GM23338 (cell line): ENCODE data around the gene CLEC4G. TPM values are rescaled to one million over a fixed set of nuclear protein-coding genes. Genes with fewer than 3 reads are reported as not detected.

Experiments used
- ATAC-seq: fragments of 200-7000 bp; cut with Tn5 transposase; 3 replicates; pipeline ENCODE4 v1.9.1; 2020
- DNase-seq: peaks from one replicate; pipeline ENCODE4 v3.0.0-alpha.2; 2015; ENCODE audit warnings: low spot score
- H2AFZ ChIP-seq: fragments of 200-600 bp; sonication (generic); 2 replicates; pipeline ENCODE4 v1.8.0; 2016; ENCODE audit warnings: antibody characterized with exemption, mild to moderate bottlenecking, moderate library complexity
- H3F3A ChIP-seq: fragments of 200-600 bp; sonication (generic); replicated peaks from 2 replicates; pipeline ENCODE4 v1.8.0; 2017; ENCODE audit warnings: antibody characterized with exemption, mixed run types, low read depth
- H3K27ac ChIP-seq: fragments of 200-600 bp; sonication (generic); 2 replicates; pipeline ENCODE4 v1.6.1; 2016; ENCODE audit warnings: low read depth
- H3K27me3 ChIP-seq: fragments of 200-600 bp; sonication (generic); 2 replicates; pipeline ENCODE4 v1.8.0; 2016; ENCODE audit warnings: mild to moderate bottlenecking, mixed run types, moderate library complexity; ENCODE audit not compliant: insufficient read depth
- H3K36me3 ChIP-seq: fragments of 200-600 bp; sonication (generic); 2 replicates; pipeline ENCODE4 v1.8.0; 2016; ENCODE audit warnings: mild to moderate bottlenecking; ENCODE audit not compliant: insufficient read depth
- H3K4me1 ChIP-seq: fragments of 200-600 bp; sonication (generic); 2 replicates; pipeline ENCODE4 v1.8.0; 2016; ENCODE audit warnings: mild to moderate bottlenecking, moderate library complexity; ENCODE audit not compliant: insufficient read depth
- H3K4me2 ChIP-seq: fragments of 200-600 bp; sonication (generic); 2 replicates; pipeline ENCODE4 v1.7.1; 2017; ENCODE audit warnings: mixed run types
- H3K4me3 ChIP-seq: fragments of 200-600 bp; sonication (generic); 2 replicates; pipeline ENCODE4 v1.6.1; 2016; ENCODE audit warnings: mixed run types
- H3K79me2 ChIP-seq: fragments of 200-600 bp; sonication (generic); replicated peaks from 2 replicates; pipeline ENCODE4 v1.8.0; 2017; ENCODE audit warnings: mild to moderate bottlenecking; ENCODE audit not compliant: insufficient read depth
- H3K9me2 ChIP-seq: fragments of 200-600 bp; sonication (generic); 2 replicates; pipeline ENCODE4 v1.8.0; 2017; ENCODE audit not compliant: insufficient read depth
- H4K20me1 ChIP-seq: fragments of 200-600 bp; sonication (generic); replicated peaks from 2 replicates; pipeline ENCODE4 v1.8.0; 2017; ENCODE audit warnings: mild to moderate bottlenecking; ENCODE audit not compliant: insufficient read depth
- H3K27ac Mint-ChIP-seq: 2 replicates; pipeline ENCODE4 v1.8.0; 2020; ENCODE audit warnings: inconsistent platforms, mild to moderate bottlenecking, moderate library complexity, mixed read lengths
- H3K27me3 Mint-ChIP-seq: 3 replicates; pipeline ENCODE4 v1.8.0; 2022; ENCODE audit warnings: low read depth, mild to moderate bottlenecking, moderate library complexity, mixed read lengths, inconsistent platforms; ENCODE audit not compliant: insufficient read depth, poor library complexity
- H3K36me3 Mint-ChIP-seq: 3 replicates; pipeline ENCODE4 v1.8.0; 2021; ENCODE audit warnings: low read depth, mild to moderate bottlenecking, inconsistent platforms, moderate library complexity, mixed read lengths
- H3K4me1 Mint-ChIP-seq: 3 replicates; pipeline ENCODE4 v1.8.0; 2020; ENCODE audit warnings: mild to moderate bottlenecking, inconsistent platforms, mixed read lengths
- H3K4me3 Mint-ChIP-seq: 3 replicates; pipeline ENCODE4 v1.8.0; 2021; ENCODE audit warnings: moderate library complexity, mild to moderate bottlenecking, inconsistent platforms, mixed read lengths
- H3K9me3 Mint-ChIP-seq: 3 replicates; pipeline ENCODE4 v1.8.0; 2020; ENCODE audit warnings: moderate library complexity, mild to moderate bottlenecking, inconsistent platforms, mixed read lengths
- CREB1 ChIP-seq: fragments of 250-450 bp; sonication (Bioruptor Pico); IDR thresholded peaks from 2 replicates; pipeline ENCODE4 v1.5.0; 2020; ENCODE audit warnings: low read depth, mild to moderate bottlenecking, moderate library complexity
- EZH2 ChIP-seq: fragments of 200-600 bp; sonication (generic); IDR thresholded peaks from one replicate; pipeline ENCODE4 v1.8.0; 2017; ENCODE audit warnings: antibody characterized with exemption, mild to moderate bottlenecking, low read depth; ENCODE audit not compliant: unreplicated experiment
- EZH2phosphoT487 ChIP-seq: fragments of 200-600 bp; sonication (generic); IDR thresholded peaks from one replicate; pipeline ENCODE4 v1.8.1; 2018; ENCODE audit warnings: antibody characterized with exemption; ENCODE audit not compliant: unreplicated experiment
- JUNB ChIP-seq: IDR thresholded peaks from one replicate; pipeline ENCODE4 v1.6.1; 2016; ENCODE audit warnings: antibody characterized with exemption; ENCODE audit not compliant: unreplicated experiment
- NANOG ChIP-seq: IDR thresholded peaks from 2 replicates; pipeline ENCODE4 v1.6.1; 2016; ENCODE audit warnings: antibody characterized with exemption, borderline replicate concordance
- POLR2AphosphoS5 ChIP-seq: IDR thresholded peaks from 2 replicates; pipeline ENCODE4 v1.6.1; 2016; ENCODE audit warnings: antibody characterized with exemption, low read depth
- STAT1 ChIP-seq: IDR thresholded peaks from one replicate; pipeline ENCODE4 v1.6.1; 2016; ENCODE audit warnings: antibody characterized with exemption; ENCODE audit not compliant: unreplicated experiment
- ZNF114 ChIP-seq: fragments of 250-450 bp; sonication (Bioruptor Pico); IDR thresholded peaks from 2 replicates; pipeline ENCODE4 v1.5.0; 2020; ENCODE audit warnings: mild to moderate bottlenecking, moderate library complexity
- ZNF331 ChIP-seq: fragments of 250-450 bp; sonication (Bioruptor Pico); IDR thresholded peaks from 2 replicates; pipeline ENCODE4 v1.5.0; 2020; ENCODE audit warnings: low read depth, mild to moderate bottlenecking, moderate library complexity
- polyA plus RNA-seq: library from polyadenylated mRNA; unstranded; fragments of >200 nt; fragmentation: Nextera tagmentation; extraction: Ambion mirVana; gene quantifications from 2 replicates; pipeline ENCODE4 v1.2.1, GENCODE V29; 2016
- total RNA-seq: library from RNA; depleted of rRNA; stranded (reverse); fragments of >200 nt; shearing (Covaris generic); gene quantifications from 2 replicates; pipeline ENCODE4 v1.2.3, GENCODE V29; 2014
- TF ChIP-seq, protein P1 (sequence below): IDR thresholded peaks from one replicate; pipeline ENCODE4 v1.6.1; 2018; ENCODE audit warnings: antibody characterized with exemption; ENCODE audit not compliant: unreplicated experiment
- TF ChIP-seq, protein P2 (sequence below): fragments of 250-450 bp; sonication (Bioruptor Pico); IDR thresholded peaks from 2 replicates; pipeline ENCODE4 v1.5.0; 2020; ENCODE audit warnings: mild to moderate bottlenecking, moderate library complexity

The CLEC4G gene
- total and polyA plus RNA-seq, 2 experiments from 2014 or later: 0.52 to 0.65 TPM

DNA sequence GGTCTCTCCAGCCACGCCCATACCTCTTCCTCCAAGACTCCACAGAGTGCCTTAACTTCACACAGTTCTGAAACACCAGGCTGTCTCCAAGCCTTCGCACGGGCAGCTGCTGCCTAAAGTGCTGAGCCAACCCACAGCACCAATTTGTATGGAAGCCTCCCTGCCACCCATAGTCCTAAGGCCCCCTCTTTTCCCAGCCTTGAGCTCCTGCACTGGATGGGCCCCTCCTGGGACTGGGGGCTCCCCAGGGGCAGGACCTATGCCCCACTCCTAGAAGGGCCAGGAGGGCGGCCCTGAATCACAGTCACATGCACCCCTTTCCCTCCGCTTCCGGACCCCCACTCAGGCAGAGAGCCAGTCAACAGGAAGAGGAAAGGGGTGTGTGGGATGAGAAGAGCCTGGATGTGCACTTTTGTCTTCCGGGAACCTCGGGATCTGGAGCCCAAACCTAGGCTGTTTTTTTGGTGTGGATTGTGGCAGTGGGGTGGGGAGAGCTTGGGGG is 24.9 kb downstream of the CLEC4G start (continued):
- TF ChIP-seq, protein P1, sequence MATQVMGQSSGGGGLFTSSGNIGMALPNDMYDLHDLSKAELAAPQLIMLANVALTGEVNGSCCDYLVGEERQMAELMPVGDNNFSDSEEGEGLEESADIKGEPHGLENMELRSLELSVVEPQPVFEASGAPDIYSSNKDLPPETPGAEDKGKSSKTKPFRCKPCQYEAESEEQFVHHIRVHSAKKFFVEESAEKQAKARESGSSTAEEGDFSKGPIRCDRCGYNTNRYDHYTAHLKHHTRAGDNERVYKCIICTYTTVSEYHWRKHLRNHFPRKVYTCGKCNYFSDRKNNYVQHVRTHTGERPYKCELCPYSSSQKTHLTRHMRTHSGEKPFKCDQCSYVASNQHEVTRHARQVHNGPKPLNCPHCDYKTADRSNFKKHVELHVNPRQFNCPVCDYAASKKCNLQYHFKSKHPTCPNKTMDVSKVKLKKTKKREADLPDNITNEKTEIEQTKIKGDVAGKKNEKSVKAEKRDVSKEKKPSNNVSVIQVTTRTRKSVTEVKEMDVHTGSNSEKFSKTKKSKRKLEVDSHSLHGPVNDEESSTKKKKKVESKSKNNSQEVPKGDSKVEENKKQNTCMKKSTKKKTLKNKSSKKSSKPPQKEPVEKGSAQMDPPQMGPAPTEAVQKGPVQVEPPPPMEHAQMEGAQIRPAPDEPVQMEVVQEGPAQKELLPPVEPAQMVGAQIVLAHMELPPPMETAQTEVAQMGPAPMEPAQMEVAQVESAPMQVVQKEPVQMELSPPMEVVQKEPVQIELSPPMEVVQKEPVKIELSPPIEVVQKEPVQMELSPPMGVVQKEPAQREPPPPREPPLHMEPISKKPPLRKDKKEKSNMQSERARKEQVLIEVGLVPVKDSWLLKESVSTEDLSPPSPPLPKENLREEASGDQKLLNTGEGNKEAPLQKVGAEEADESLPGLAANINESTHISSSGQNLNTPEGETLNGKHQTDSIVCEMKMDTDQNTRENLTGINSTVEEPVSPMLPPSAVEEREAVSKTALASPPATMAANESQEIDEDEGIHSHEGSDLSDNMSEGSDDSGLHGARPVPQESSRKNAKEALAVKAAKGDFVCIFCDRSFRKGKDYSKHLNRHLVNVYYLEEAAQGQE: no peak

DNA sequence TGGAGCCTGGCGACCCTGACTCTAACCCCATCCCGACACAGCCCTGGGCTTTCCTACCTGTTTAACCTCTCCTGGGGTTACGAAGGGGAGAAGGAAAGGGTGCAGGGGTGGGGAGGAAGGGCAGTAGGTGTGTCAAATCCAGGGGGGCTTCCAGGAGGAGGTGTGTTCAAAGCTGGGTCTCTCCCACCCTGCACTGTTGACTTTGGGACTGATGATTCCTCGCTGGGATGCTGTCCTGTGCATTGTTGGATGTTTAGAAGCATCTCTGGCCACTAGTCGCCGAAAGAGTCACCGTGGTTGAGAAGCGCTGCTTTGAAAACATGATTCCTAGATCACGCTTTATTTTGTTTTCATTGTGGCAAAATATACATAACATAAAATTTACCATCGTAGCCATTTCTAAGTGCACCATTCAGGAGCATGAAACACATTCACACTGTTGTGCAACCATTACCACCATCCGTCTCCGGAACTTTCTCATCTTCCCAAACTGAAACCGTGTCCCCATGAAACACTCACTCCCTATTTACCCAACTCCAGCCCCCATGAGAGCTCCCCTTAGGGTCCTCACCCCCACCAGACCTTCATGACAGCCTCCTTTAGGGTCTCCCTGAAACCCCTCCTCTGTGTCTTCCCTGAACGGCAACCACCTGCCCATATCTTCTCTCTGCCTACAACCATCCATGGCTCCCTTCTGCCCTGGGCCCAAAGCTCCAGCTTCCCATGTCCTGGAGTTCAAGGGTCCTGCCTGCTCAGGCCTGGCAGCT is 25.5 kb downstream of the CLEC4G start:
- no peaks in the 10 kb centered on the region for H4K20me1 ChIP-seq
- no peaks in the 10 kb centered on the region for H3K4me1 ChIP-seq
- Mint-ChIP-seq H3K36me3 (no peaks in the 10 kb centered on the region; the same call in 2 of the 3 replicates), H3K4me1 (no peaks in the 10 kb centered on the region), H3K27me3 (peaks cover 10% of the 10 kb centered on the region), H3K4me3 (no peak overlapping the region), H3K27ac (no peak overlapping the region), H3K9me3 (no peaks in the 10 kb centered on the region)
- H3K79me2 ChIP-seq: no peaks in the 10 kb centered on the region
- no peaks in the 10 kb centered on the region for H3K9me2 ChIP-seq
- H3K4me3 ChIP-seq: no peak overlapping the region
- H3K27me3 ChIP-seq: no peaks in the 10 kb centered on the region
- no peak overlapping the region for H3K4me2 ChIP-seq
- no peak for ATAC-seq
- H3K27ac ChIP-seq: no peak overlapping the region
- H3F3A ChIP-seq: no peaks in the 10 kb centered on the region
- no peak overlapping the region; the same call in 1 of the 2 replicates for H2AFZ ChIP-seq
- no peaks in the 10 kb centered on the region for H3K36me3 ChIP-seq
- no peak for DNase-seq
- TF ChIP-seq, protein P1: no peak
- TF ChIP-seq ZNF114: no peak
- TF ChIP-seq EZH2phosphoT487: no peak
- TF ChIP-seq JUNB: no peak
- no peak for TF ChIP-seq STAT1
- no peak for TF ChIP-seq NANOG
- TF ChIP-seq POLR2AphosphoS5: no peak
- TF ChIP-seq CREB1: no peak
- no peak for TF ChIP-seq ZNF331 (CRISPR knock-in tag)
- no peak for TF ChIP-seq EZH2
- TF ChIP-seq, protein P2, sequence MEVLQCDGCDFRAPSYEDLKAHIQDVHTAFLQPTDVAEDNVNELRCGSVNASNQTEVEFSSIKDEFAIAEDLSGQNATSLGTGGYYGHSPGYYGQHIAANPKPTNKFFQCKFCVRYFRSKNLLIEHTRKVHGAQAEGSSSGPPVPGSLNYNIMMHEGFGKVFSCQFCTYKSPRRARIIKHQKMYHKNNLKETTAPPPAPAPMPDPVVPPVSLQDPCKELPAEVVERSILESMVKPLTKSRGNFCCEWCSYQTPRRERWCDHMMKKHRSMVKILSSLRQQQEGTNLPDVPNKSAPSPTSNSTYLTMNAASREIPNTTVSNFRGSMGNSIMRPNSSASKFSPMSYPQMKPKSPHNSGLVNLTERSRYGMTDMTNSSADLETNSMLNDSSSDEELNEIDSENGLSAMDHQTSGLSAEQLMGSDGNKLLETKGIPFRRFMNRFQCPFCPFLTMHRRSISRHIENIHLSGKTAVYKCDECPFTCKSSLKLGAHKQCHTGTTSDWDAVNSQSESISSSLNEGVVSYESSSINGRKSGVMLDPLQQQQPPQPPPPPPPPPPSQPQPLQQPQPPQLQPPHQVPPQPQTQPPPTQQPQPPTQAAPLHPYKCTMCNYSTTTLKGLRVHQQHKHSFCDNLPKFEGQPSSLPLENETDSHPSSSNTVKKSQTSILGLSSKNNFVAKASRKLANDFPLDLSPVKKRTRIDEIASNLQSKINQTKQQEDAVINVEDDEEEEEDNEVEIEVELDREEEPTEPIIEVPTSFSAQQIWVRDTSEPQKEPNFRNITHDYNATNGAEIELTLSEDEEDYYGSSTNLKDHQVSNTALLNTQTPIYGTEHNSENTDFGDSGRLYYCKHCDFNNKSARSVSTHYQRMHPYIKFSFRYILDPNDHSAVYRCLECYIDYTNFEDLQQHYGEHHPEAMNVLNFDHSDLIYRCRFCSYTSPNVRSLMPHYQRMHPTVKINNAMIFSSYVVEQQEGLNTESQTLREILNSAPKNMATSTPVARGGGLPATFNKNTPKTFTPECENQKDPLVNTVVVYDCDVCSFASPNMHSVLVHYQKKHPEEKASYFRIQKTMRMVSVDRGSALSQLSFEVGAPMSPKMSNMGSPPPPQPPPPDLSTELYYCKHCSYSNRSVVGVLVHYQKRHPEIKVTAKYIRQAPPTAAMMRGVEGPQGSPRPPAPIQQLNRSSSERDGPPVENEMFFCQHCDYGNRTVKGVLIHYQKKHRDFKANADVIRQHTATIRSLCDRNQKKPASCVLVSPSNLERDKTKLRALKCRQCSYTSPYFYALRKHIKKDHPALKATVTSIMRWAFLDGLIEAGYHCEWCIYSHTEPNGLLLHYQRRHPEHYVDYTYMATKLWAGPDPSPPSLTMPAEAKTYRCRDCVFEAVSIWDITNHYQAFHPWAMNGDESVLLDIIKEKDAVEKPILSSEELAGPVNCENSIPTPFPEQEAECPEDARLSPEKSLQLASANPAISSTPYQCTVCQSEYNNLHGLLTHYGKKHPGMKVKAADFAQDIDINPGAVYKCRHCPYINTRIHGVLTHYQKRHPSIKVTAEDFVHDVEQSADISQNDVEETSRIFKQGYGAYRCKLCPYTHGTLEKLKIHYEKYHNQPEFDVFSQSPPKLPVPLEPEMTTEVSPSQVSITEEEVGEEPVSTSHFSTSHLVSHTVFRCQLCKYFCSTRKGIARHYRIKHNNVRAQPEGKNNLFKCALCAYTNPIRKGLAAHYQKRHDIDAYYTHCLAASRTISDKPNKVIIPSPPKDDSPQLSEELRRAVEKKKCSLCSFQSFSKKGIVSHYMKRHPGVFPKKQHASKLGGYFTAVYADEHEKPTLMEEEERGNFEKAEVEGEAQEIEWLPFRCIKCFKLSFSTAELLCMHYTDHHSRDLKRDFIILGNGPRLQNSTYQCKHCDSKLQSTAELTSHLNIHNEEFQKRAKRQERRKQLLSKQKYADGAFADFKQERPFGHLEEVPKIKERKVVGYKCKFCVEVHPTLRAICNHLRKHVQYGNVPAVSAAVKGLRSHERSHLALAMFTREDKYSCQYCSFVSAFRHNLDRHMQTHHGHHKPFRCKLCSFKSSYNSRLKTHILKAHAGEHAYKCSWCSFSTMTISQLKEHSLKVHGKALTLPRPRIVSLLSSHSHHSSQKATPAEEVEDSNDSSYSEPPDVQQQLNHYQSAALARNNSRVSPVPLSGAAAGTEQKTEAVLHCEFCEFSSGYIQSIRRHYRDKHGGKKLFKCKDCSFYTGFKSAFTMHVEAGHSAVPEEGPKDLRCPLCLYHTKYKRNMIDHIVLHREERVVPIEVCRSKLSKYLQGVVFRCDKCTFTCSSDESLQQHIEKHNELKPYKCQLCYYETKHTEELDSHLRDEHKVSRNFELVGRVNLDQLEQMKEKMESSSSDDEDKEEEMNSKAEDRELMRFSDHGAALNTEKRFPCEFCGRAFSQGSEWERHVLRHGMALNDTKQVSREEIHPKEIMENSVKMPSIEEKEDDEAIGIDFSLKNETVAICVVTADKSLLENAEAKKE (CRISPR knock-in tag): no peak
